Osteoblast (primary cell): ENCODE results near the gene DUSP6. TPM values are rescaled to one million over a fixed set of nuclear protein-coding genes. Genes with fewer than 3 reads are reported as not detected.

Experiments
- DNase-seq: peaks from one replicate; pipeline ENCODE4 v3.0.0; 2011; ENCODE audit warnings: low spot score, mixed read lengths; ENCODE audit not compliant: insufficient read length; ENCODE audit errors: missing footprints
- H2AFZ ChIP-seq: 2 replicates; pipeline ENCODE4 v1.6.0; 2011; ENCODE audit warnings: mild to moderate bottlenecking, low read length
- H3K27ac ChIP-seq: 2 replicates; pipeline ENCODE4 v1.5.1; 2011; ENCODE audit warnings: mild to moderate bottlenecking, low read depth, low read length, moderate library complexity
- H3K27me3 ChIP-seq: 2 replicates; pipeline ENCODE4 v1.6.0; 2012; ENCODE audit warnings: mild to moderate bottlenecking, control low read depth, inconsistent platforms, low read length, moderate library complexity; ENCODE audit not compliant: insufficient read depth
- H3K36me3 ChIP-seq: 2 replicates; pipeline ENCODE4 v1.5.1; 2011; ENCODE audit warnings: mild to moderate bottlenecking, low read length, control low read depth, moderate library complexity; ENCODE audit not compliant: insufficient read depth
- H3K4me1 ChIP-seq: 2 replicates; pipeline ENCODE4 v1.5.1; 2011; ENCODE audit warnings: mild to moderate bottlenecking, low read length, control low read depth, moderate library complexity; ENCODE audit not compliant: insufficient read depth
- H3K4me2 ChIP-seq: 2 replicates; pipeline ENCODE4 v1.6.0; 2011; ENCODE audit warnings: mild to moderate bottlenecking, low read length; ENCODE audit not compliant: insufficient read depth
- H3K4me3 ChIP-seq: fragments of 200-600 bp; sonication (generic); 3 replicates; pipeline ENCODE4 v1.5.1; 2012; ENCODE audit warnings: mild to moderate bottlenecking, low read length, inconsistent platforms; ENCODE audit not compliant: insufficient read depth
- H3K79me2 ChIP-seq: 2 replicates; pipeline ENCODE4 v1.6.0; 2012; ENCODE audit warnings: mild to moderate bottlenecking, low read length, control low read depth, inconsistent platforms; ENCODE audit not compliant: insufficient read depth
- H3K9me3 ChIP-seq: 2 replicates; pipeline ENCODE4 v1.5.1; 2011; ENCODE audit warnings: low read depth, low read length, control low read depth
- H4K20me1 ChIP-seq: 2 replicates; pipeline ENCODE4 v1.6.0; 2012; ENCODE audit warnings: mild to moderate bottlenecking, low read length, control low read depth; ENCODE audit not compliant: insufficient read depth
- CTCF ChIP-seq: IDR thresholded peaks from 2 replicates; pipeline ENCODE4 v1.5.1; 2011; ENCODE audit warnings: mild to moderate bottlenecking, low read depth, low read length, moderate library complexity; ENCODE audit errors: extremely low read depth
- total RNA-seq: library from RNA; depleted of rRNA; stranded (reverse); fragments of >200 nt; gene quantifications from 2 replicates; pipeline ENCODE4 v1.2.3, GENCODE V29; 2012

DUSP6 gene
- total RNA-seq, 1 donor: 30.0 TPM

DNA sequence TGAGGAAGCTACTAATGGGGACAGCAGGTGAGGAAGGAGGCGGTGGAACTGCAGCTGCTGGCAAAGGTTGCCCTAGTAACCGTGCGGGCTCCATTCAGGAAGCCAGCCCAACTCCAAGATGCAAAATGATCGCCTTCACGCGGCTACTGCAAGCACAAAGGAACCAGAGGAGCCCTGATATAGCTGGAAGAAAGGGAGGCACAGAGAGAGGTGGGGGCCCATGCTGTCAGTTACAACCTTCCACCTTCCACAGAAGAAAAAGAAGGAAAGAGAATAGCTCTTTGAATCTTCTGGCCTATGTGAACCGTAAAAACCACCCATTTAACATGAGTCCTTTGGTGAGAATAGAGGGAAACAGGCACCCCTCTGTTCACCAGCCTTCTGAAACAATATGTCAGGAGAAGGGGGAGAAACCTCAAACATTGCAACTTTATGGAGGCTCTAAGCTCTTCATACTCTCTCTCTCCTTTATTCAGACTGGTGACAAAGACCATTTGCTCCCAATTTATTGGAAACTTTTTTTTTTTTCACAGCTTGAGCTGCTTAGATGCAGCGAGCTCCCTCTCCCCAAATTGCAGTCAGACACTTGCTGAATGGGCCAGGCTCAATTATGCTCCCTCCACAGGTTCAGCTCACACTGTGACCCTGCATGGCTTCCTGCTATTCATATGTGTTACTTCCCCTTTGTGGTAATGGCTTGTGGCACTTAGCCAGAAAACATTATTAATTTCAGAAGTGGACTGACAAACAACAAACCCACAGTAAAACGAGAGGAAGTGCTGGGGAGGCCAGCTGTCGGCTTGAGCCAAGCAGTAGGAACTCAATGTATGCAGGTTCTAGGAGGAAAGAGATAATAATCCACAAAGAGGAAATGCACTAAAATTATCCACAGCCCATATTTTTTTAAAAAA, 6.2 kb downstream of the DUSP6 start:
- Histone ChIP-seq H2AFZ (no peak overlapping the region), H3K36me3 (peaks cover 34% of the 10 kb centered on the region), H3K4me2 (peak overlapping the region; percentile 47), H3K27ac (no peak overlapping the region), H3K9me3 (no peaks in the 10 kb centered on the region), H3K4me3 (no peak overlapping the region), H3K27me3 (no peaks in the 10 kb centered on the region), H3K4me1 (peaks cover 46% of the 10 kb centered on the region), H4K20me1 (peaks cover 23% of the 10 kb centered on the region), H3K79me2 (peaks cover 42% of the 10 kb centered on the region)
- no peak for TF ChIP-seq CTCF
- no peak for DNase-seq

GRCh38 chr12:89345376-89345775, 6.9 kb downstream of the DUSP6 start:
- H3K27me3 ChIP-seq: no peaks in the 10 kb centered on the region

GRCh38 chr12:89344862-89345202, 7.5 kb downstream of the DUSP6 start:
- no peak for TF ChIP-seq CTCF
- no peak overlapping the region for H3K27ac ChIP-seq
- H4K20me1 ChIP-seq: peaks cover 11% of the 10 kb centered on the region
- peaks cover 37% of the 10 kb centered on the region for H3K4me1 ChIP-seq
- H3K4me3 ChIP-seq: no peak overlapping the region
- DNase-seq: no peak
- no peak overlapping the region for H2AFZ ChIP-seq
- no peaks in the 10 kb centered on the region for H3K27me3 ChIP-seq
- no peak overlapping the region for H3K4me2 ChIP-seq
- H3K36me3 ChIP-seq: peaks cover 25% of the 10 kb centered on the region
- peaks cover 29% of the 10 kb centered on the region for H3K79me2 ChIP-seq
- H3K9me3 ChIP-seq: no peaks in the 10 kb centered on the region

More at GRCh38 chr12:89345376-89345775, 6.9 kb downstream of the DUSP6 start:
- no peak overlapping the region for H2AFZ ChIP-seq
- no peak overlapping the region for H3K27ac ChIP-seq
- H3K9me3 ChIP-seq: no peaks in the 10 kb centered on the region
- H3K4me1 ChIP-seq: peaks cover 43% of the 10 kb centered on the region
- H3K4me2 ChIP-seq: no peak overlapping the region
- peaks cover 16% of the 10 kb centered on the region for H4K20me1 ChIP-seq
- DNase-seq: no peak
- TF ChIP-seq CTCF: no peak
- H3K79me2 ChIP-seq: peaks cover 34% of the 10 kb centered on the region
- H3K4me3 ChIP-seq: no peak overlapping the region
- peaks cover 30% of the 10 kb centered on the region for H3K36me3 ChIP-seq

DNA sequence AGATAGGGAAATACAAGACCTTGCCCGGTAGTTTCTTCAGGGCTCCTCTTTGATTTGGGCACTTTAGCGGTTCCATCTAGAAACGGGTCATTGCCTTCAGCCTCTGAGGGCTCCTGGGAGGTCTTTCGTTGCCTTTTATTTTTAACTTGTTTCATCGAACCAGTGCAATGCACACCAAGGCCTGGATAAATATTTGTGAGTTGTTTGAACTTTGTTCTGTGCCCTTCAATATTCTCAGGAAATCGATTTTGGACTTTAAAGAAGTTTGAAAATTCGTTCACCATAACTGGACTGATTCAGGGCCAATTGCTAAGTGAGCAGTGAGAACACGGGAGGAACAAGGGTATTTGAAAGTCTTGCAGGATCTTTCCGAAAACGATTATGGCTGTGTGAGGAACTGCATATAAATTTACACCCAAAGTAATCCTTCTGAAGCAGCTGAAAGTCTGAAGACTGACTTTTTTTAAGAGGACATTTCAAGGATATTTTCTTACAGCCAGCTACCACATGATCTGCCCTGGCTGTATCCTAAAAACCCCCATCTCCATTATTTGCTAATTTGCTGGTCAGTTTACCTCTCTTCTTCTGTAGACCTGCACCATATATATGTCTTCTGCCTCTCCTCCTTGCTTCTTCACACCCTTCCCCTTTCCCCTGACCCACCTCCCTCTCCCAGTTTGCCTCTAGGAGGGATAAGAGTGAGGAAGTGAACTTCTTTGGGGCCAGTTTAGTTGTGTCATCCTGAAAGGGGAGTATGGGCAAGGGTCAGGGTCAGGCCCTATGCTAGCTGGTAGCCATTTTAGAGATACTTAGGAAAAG, 8.0 kb downstream of the DUSP6 start:
- H3K36me3 ChIP-seq: peaks cover 19% of the 10 kb centered on the region
- no peak overlapping the region for H3K27ac ChIP-seq
- peaks cover 5% of the 10 kb centered on the region for H4K20me1 ChIP-seq
- H3K4me2 ChIP-seq: no peak overlapping the region
- H3K4me1 ChIP-seq: peaks cover 33% of the 10 kb centered on the region
- no peak for DNase-seq
- H2AFZ ChIP-seq: no peak overlapping the region
- peaks cover 23% of the 10 kb centered on the region for H3K79me2 ChIP-seq
- no peaks in the 10 kb centered on the region for H3K9me3 ChIP-seq
- no peak for TF ChIP-seq CTCF
- H3K4me3 ChIP-seq: no peak overlapping the region
- no peaks in the 10 kb centered on the region for H3K27me3 ChIP-seq
